NCI-H1092 treated with DMSO at 0.1 percent for 48 hours (cell line): ENCODE results near the gene WDR7.

Experiments
- DNase-seq: peaks from one replicate; lab custom pipeline; 2025; lab: John Stamatoyannopoulos, UW

Gene WDR7

GRCh38 chr18:57043241-57043640 is 392.1 kb downstream of the WDR7 start:
- DNase-seq: no peak

- DNase-seq: no peak
These were observed 397.2 kb downstream of the WDR7 start for GRCh38 chr18:57048351-57048750.

GRCh38 chr18:57048859-57049258 is 397.7 kb downstream of the WDR7 start:
- DNase-seq: no peak

- no peak for DNase-seq
These were observed 399.3 kb downstream of the WDR7 start for GRCh38 chr18:57050310-57050949.

- DNase-seq: no peak
These were observed 400.0 kb downstream of the WDR7 start for GRCh38 chr18:57051021-57051656.

- DNase-seq: peak; percentile 13
These were observed 400.5 kb downstream of the WDR7 start for GRCh38 chr18:57051657-57052044.

- no peak for DNase-seq
These were observed 401.0 kb downstream of the WDR7 start for GRCh38 chr18:57052173-57052572.

- no peak for DNase-seq
These were observed 401.6 kb downstream of the WDR7 start for GRCh38 chr18:57052759-57053158.

- no peak for DNase-seq
These were observed 403.7 kb downstream of the WDR7 start for GRCh38 chr18:57054891-57055290.

GRCh38 chr18:57057890-57058289 is 406.7 kb downstream of the WDR7 start:
- no peak for DNase-seq

- no peak for DNase-seq
These were observed 407.6 kb downstream of the WDR7 start for GRCh38 chr18:57058734-57059133.

- DNase-seq: no peak
These were observed 408.2 kb downstream of the WDR7 start for GRCh38 chr18:57059366-57059765.

GRCh38 chr18:57060814-57061213 is 409.7 kb downstream of the WDR7 start:
- no peak for DNase-seq

GRCh38 chr18:57062178-57062577 is 411.0 kb downstream of the WDR7 start:
- DNase-seq: no peak

- no peak for DNase-seq
These were observed 411.7 kb downstream of the WDR7 start for GRCh38 chr18:57062844-57063243.

GRCh38 chr18:57063601-57064103 is 412.5 kb downstream of the WDR7 start:
- no peak for DNase-seq

- no peak for DNase-seq
These were observed 422.5 kb downstream of the WDR7 start for GRCh38 chr18:57073501-57074187.

- no peak for DNase-seq
These were observed 424.7 kb downstream of the WDR7 start for GRCh38 chr18:57075716-57076400.

GRCh38 chr18:57077005-57077765 is 426.0 kb downstream of the WDR7 start:
- no peak for DNase-seq

- no peak for DNase-seq
These were observed 426.8 kb downstream of the WDR7 start for GRCh38 chr18:57077786-57078552.

GRCh38 chr18:57078614-57079013 is 427.5 kb downstream of the WDR7 start:
- DNase-seq: no peak
